Measurements from ENCODE around the gene CD244.
"Not testable (repeated sequence)": the region's sequence is repeated elsewhere in the genome, so short reads cannot be mapped to it uniquely, and the experiment has no call there.

CD244 gene, protein sequence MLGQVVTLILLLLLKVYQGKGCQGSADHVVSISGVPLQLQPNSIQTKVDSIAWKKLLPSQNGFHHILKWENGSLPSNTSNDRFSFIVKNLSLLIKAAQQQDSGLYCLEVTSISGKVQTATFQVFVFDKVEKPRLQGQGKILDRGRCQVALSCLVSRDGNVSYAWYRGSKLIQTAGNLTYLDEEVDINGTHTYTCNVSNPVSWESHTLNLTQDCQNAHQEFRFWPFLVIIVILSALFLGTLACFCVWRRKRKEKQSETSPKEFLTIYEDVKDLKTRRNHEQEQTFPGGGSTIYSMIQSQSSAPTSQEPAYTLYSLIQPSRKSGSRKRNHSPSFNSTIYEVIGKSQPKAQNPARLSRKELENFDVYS

DNA sequence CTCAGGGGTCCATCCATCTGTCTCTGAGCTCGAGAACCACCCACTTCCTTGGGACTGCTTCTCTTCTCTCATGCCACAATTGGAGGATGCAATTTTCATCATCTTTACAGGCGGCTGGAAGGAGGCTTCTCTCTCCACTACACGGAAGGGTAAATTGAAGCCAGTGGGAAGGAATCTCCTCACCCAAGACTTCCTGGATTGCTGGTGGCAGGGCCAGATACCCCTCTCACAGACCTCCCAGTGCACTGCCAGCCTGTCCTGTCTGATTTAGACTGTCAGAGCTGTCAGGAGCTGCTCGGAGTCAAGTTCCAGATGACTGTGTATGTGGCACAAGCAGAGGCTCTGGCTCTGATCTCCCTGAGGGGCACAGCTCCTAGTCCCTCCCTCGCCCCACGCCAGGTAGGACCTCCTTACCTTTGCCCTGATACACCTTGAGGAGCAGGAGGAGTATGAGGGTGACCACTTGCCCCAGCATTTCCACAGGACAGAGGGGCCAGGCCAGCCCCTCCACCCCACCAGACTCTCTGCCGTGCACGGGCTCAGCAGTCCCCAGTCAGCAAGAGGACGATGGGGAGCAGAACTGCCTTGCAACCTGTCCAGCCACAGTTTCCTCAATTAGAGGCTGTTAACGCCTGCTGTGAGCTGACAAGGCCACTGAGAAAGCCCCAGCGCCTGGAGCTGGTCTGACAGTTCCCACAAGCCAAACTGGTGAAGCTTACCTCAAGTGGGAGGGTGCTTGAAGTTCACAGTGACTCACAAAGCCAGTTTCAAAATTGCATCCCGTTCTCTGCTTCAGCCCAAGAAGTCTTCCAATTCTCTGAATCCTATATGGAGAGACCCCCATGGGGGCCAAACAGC, at the start of gene CD244:
Gene CD244 (minus strand): TSS at position 685 of the 858 bp plus-strand sequence. CDS start 210 bp downstream, at position 475.
- no peaks in the 10 kb centered on the region for H3K4me1 ChIP-seq (ENCODE audit: control insufficient read depth in 1 of 2, insufficient read depth in 2 of 2, low read length in 2 of 2)
- no peaks in the 10 kb centered on the region for H3K27me3 ChIP-seq (ENCODE audit: low read depth, low read length)
- peak within 1 kb of the TSS; percentile 31 for H3K27ac ChIP-seq (ENCODE audit: low read length)
- peak within 1 kb of the TSS in 1 of 2 donors; percentile 30 for H3K4me3 ChIP-seq (ENCODE audit: low read depth in 1 of 2, low read length in 2 of 2)
- no peaks in the 10 kb centered on the region for H3K9me3 ChIP-seq (ENCODE audit: control insufficient read depth in 1 of 2, low read length in 2 of 2)
- H3K36me3 ChIP-seq (ENCODE audit: control insufficient read depth in 1 of 2, insufficient read depth in 2 of 2, low read length in 2 of 2): no peaks in the 10 kb centered on the region

DNA sequence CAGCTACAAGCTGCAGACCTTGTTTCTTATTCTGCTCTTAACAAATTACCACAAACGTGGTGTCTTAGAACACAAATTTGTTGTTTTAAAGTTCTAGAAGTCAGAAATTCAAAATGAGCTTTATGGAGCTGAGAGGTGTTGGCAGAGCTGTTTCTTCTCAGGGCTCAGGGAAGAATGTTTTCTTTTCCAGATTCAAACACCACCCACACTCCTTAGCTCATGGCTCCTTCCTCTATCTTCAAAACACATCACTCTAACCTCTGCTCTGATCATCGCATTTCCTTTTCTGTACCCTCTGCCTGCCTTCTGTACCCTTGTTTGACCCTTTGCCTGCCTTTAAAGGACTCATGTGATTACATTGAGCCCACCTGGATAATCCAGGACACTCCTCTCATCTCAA, 49.2 kb upstream of the CD244 start:
- Histone ChIP-seq H3K27ac (ENCODE audit: low read length) (no peak overlapping the region), H3K4me1 (ENCODE audit: control insufficient read depth in 1 of 2, insufficient read depth in 2 of 2, low read length in 2 of 2) (no peaks in the 10 kb centered on the region), H3K9me3 (ENCODE audit: control insufficient read depth in 1 of 2, low read length in 2 of 2) (no peaks in the 10 kb centered on the region), H3K36me3 (ENCODE audit: control insufficient read depth in 1 of 2, insufficient read depth in 2 of 2, low read length in 2 of 2) (no peaks in the 10 kb centered on the region), H3K4me3 (ENCODE audit: low read depth in 1 of 2, low read length in 2 of 2) (no peak overlapping the region), H3K27me3 (ENCODE audit: low read depth, low read length) (no peaks in the 10 kb centered on the region)

DNA sequence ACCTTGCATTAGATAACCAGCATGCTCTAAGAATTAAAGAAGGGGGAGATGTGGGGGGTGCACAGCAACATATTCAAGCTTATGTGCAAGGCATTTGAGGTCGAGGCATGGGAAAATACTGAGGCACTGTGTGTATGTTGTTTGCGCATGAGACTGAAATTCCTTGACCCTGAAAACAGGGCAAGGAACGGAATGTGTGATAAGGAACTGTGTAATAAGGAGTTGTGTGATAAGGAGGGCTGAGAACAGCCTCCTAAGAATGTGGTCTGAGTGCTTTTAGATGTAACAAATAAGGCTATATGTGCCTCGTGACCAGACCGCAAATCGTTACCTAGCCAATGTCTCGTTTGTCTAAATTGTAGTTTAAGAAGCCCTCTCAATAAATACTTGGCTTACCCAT, 48.8 kb upstream of the CD244 start:
- H3K36me3 ChIP-seq (ENCODE audit: control insufficient read depth in 1 of 2, insufficient read depth in 2 of 2, low read length in 2 of 2): no peaks in the 10 kb centered on the region

DNA sequence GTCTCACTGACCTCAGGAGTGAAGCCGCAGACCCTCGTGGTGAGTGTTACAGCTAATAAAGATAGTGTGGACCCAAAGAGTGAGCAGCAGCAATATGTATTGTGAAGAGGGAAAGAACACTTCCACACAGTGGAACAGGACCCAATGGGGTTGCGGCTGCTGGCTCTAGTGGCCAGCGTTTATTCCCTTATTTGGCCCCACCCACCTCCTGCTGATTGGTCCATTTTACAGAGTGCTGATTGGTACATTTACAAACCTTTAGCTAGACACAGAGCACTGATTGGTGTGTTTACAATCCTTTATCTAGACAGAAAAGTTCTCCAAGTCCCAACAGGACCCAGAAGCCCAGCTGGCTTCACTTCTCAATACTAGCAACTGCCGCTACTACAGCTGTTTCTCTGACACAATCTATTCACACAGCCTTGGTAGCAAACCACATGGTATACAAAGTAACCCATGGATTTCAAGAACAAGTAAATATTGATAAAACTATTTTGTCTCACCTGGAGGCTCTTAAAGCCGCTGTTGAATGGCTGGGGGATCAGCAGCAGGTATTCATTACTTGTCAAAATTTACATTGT, 47.6 kb upstream of the CD244 start:
- H3K27ac ChIP-seq (ENCODE audit: low read length): no peak overlapping the region
- no peaks in the 10 kb centered on the region for H3K9me3 ChIP-seq (ENCODE audit: control insufficient read depth in 1 of 2, low read length in 2 of 2)
- H3K4me1 ChIP-seq (ENCODE audit: control insufficient read depth in 1 of 2, insufficient read depth in 2 of 2, low read length in 2 of 2): no peaks in the 10 kb centered on the region
- no peaks in the 10 kb centered on the region for H3K36me3 ChIP-seq (ENCODE audit: control insufficient read depth in 1 of 2, insufficient read depth in 2 of 2, low read length in 2 of 2)
- no peak overlapping the region for H3K4me3 ChIP-seq (ENCODE audit: low read depth in 1 of 2, low read length in 2 of 2)
- H3K27me3 ChIP-seq (ENCODE audit: low read depth, low read length): no peaks in the 10 kb centered on the region

More for the DNA sequence above, 48.8 kb upstream of the CD244 start:
- H3K27ac ChIP-seq (ENCODE audit: low read length): no peak overlapping the region
- no peaks in the 10 kb centered on the region for H3K4me1 ChIP-seq (ENCODE audit: control insufficient read depth in 1 of 2, insufficient read depth in 2 of 2, low read length in 2 of 2)
- H3K4me3 ChIP-seq (ENCODE audit: low read depth in 1 of 2, low read length in 2 of 2): no peak overlapping the region
- H3K27me3 ChIP-seq (ENCODE audit: low read depth, low read length): no peaks in the 10 kb centered on the region
- no peaks in the 10 kb centered on the region for H3K9me3 ChIP-seq (ENCODE audit: control insufficient read depth in 1 of 2, low read length in 2 of 2)

DNA sequence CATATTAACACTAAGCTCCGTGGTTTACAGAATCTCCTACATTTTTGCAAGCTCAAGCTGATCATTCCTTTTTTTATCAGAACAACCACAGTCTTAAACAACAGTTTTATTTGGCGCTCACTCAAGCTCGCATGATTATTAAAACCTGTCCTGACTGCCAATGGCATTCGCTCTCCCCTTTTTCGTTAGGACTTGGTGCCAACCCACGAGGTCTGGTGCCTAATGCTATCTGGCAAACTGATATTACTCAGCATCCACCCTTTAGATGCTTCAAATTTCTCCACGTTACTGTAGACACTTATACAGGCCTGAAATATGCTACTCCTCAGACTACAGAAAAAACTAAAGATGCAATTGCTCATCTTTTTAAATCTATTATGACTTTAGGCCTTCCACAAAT, 45.3 kb upstream of the CD244 start:
- Histone ChIP-seq H3K4me3 (ENCODE audit: low read depth in 1 of 2, low read length in 2 of 2) (no peak overlapping the region), H3K4me1 (ENCODE audit: control insufficient read depth in 1 of 2, insufficient read depth in 2 of 2, low read length in 2 of 2) (no peaks in the 10 kb centered on the region), H3K27me3 (ENCODE audit: low read depth, low read length) (no peaks in the 10 kb centered on the region), H3K9me3 (ENCODE audit: control insufficient read depth in 1 of 2, low read length in 2 of 2) (no peaks in the 10 kb centered on the region), H3K27ac (ENCODE audit: low read length) (no peak overlapping the region), H3K36me3 (ENCODE audit: control insufficient read depth in 1 of 2, insufficient read depth in 2 of 2, low read length in 2 of 2) (no peaks in the 10 kb centered on the region)

DNA sequence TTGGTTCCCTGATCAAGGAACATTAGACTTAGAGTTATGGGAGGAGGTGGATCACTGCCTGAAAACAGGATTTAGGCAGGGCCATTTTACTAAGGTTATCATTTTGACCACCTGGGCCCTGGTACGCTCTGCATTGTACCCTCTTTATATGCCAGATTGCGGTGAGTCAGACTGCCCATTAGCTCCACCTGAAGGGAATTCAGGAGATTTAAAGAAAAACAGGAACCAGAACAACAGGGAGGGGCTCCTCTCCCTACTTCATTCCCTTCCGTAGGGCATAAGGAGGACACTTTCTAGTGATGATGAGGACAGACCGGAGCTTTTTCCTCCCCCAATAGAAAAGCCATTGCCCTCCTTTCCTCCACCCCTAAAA, 42.9 kb upstream of the CD244 start:
- H3K4me3 ChIP-seq (ENCODE audit: low read depth in 1 of 2, low read length in 2 of 2): no peak overlapping the region
- H3K27me3 ChIP-seq (ENCODE audit: low read depth, low read length): no peaks in the 10 kb centered on the region

DNA sequence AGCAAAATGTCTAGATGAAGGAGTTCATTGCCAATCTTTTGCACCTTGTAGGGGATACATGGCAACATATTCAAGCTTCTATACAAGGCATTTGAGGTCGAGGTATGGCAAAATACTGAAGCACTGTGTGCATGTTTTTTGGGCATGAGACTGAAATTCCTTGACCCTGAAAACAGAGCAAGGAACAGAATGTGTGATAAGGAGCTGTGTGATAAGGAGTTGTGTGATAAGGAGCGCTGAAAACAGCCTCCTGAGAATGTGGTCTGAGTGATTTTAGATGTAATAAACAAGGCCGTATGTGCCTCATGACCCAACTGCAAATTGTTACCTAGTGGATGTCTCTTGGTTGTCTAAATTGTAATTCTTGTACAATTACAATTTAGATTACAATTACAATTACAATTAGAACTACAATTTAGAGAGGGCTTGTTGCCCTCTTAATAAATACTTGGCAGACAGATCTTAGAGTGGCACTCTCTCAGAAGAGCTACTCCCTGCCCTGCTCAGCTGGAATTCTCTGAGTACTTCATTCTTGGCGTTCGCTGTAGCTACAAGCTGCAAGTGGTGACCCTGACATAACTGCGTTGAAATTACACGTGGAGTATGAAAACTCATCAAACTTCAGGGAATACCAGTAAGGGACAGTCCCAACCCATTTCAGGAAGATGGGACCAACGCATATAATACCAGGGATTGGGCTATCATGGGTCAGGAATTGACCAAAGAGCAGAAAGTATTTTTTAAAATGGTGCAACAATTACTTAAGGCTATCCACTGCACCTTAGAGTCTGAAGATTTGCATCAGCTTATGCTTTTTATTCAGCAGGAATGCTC, 42.3 kb upstream of the CD244 start:
- H3K27me3 ChIP-seq (ENCODE audit: low read depth, low read length): no peaks in the 10 kb centered on the region
- no peak overlapping the region for H3K27ac ChIP-seq (ENCODE audit: low read length)
- H3K9me3 ChIP-seq (ENCODE audit: control insufficient read depth in 1 of 2, low read length in 2 of 2): no peaks in the 10 kb centered on the region
- H3K4me3 ChIP-seq (ENCODE audit: low read depth in 1 of 2, low read length in 2 of 2): no peak overlapping the region
- H3K4me1 ChIP-seq (ENCODE audit: control insufficient read depth in 1 of 2, insufficient read depth in 2 of 2, low read length in 2 of 2): no peaks in the 10 kb centered on the region
- no peaks in the 10 kb centered on the region for H3K36me3 ChIP-seq (ENCODE audit: control insufficient read depth in 1 of 2, insufficient read depth in 2 of 2, low read length in 2 of 2)

More for the DNA sequence above, 42.9 kb upstream of the CD244 start:
- Histone ChIP-seq H3K9me3 (ENCODE audit: control insufficient read depth in 1 of 2, low read length in 2 of 2) (no peaks in the 10 kb centered on the region), H3K27ac (ENCODE audit: low read length) (no peak overlapping the region), H3K4me1 (ENCODE audit: control insufficient read depth in 1 of 2, insufficient read depth in 2 of 2, low read length in 2 of 2) (no peaks in the 10 kb centered on the region), H3K36me3 (ENCODE audit: control insufficient read depth in 1 of 2, insufficient read depth in 2 of 2, low read length in 2 of 2) (no peaks in the 10 kb centered on the region)

DNA sequence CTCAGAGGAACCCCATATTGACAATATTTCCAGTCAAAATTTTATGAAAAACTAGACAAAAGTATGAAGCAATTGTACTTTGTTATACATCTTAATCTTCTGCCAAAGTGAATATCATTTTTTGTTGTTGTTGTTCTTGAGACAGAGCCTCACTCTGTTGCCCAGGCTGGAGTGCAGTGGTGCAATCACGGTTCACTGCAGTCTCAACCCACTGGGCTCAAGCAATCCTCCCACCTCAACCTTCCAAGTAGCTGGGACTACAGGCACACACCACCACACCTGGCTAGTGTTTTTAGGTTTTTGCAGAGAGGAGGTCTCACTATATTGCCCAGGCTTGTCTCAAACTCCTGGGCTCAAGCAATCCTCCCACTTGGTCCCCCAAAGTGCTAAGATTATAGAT, 39.6 kb upstream of the CD244 start:
- H3K27me3 ChIP-seq (ENCODE audit: low read depth, low read length); H3K36me3 ChIP-seq (ENCODE audit: control insufficient read depth in 1 of 2, insufficient read depth in 2 of 2, low read length in 2 of 2); H3K4me3 ChIP-seq (ENCODE audit: low read depth in 1 of 2, low read length in 2 of 2); H3K9me3 ChIP-seq (ENCODE audit: control insufficient read depth in 1 of 2, low read length in 2 of 2); H3K4me1 ChIP-seq (ENCODE audit: control insufficient read depth in 1 of 2, insufficient read depth in 2 of 2, low read length in 2 of 2); H3K27ac ChIP-seq (ENCODE audit: low read length): not testable (repeated sequence)

DNA sequence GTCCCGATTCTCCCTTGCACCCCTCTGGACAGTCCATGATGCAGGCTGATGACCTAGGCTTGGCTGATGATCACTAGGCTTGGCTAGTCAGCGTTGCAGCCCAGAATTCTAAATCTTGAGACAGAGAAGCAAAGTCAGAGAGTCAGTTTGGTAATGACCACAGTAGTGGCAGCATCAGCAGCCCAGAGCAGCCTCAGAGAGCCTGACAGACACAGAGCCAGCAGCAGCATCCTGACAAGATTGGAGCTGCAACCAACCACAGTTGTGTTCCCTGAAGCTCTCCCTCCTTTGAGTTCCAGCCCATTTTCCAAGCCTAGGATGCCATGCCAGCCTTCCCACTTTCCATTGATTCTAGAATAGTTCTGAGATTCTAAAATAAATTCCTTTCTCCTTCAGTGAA, 39.1 kb upstream of the CD244 start:
- H3K36me3 ChIP-seq (ENCODE audit: control insufficient read depth in 1 of 2, insufficient read depth in 2 of 2, low read length in 2 of 2): no peaks in the 10 kb centered on the region
- H3K4me1 ChIP-seq (ENCODE audit: control insufficient read depth in 1 of 2, insufficient read depth in 2 of 2, low read length in 2 of 2): no peaks in the 10 kb centered on the region
- no peaks in the 10 kb centered on the region for H3K9me3 ChIP-seq (ENCODE audit: control insufficient read depth in 1 of 2, low read length in 2 of 2)
- no peak overlapping the region for H3K4me3 ChIP-seq (ENCODE audit: low read depth in 1 of 2, low read length in 2 of 2)
- H3K27ac ChIP-seq (ENCODE audit: low read length): no peak overlapping the region
- H3K27me3 ChIP-seq (ENCODE audit: low read depth, low read length): no peaks in the 10 kb centered on the region

DNA sequence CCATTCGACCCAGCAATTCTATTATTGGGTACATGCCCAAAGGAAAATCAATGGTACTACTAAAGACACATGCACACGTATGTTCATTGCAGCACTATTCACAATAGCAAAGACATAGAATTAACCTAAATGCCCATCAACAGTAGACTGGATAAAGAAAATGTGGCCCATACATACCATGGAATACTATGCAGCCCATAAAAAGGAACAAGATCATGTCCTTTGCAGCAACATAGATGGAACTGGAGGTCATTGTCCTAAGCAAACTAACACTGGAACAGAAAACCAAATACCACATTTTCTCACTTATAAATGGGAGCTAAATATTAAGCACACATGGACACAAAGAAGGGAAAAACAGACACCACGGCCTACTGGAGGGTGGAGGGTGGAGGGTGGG, 38.0 kb upstream of the CD244 start:
- not testable (repeated sequence) for H3K36me3 ChIP-seq (ENCODE audit: control insufficient read depth in 1 of 2, insufficient read depth in 2 of 2, low read length in 2 of 2); H3K27ac ChIP-seq (ENCODE audit: low read length); H3K4me1 ChIP-seq (ENCODE audit: control insufficient read depth in 1 of 2, insufficient read depth in 2 of 2, low read length in 2 of 2); H3K9me3 ChIP-seq (ENCODE audit: control insufficient read depth in 1 of 2, low read length in 2 of 2); H3K4me3 ChIP-seq (ENCODE audit: low read depth in 1 of 2, low read length in 2 of 2); H3K27me3 ChIP-seq (ENCODE audit: low read depth, low read length)

Measured in muscle layer of duodenum (tissue), 2 donors.